GM12801 (cell line): ENCODE results near the gene GOLGA6L1.
"Not testable (repeated sequence)": the region's sequence is repeated elsewhere in the genome, so short reads cannot be mapped to it uniquely, and the experiment has no call there.

ENCODE experiments used
- CTCF ChIP-seq: IDR thresholded peaks from one replicate; pipeline ENCODE4 v1.5.1; 2011; ENCODE audit warnings: control low read depth; ENCODE audit not compliant: insufficient read length; ENCODE audit errors: extremely low read depth

Gene GOLGA6L1

GRCh38 chr15:23136722-23137121, at the start of gene GOLGA6L1:
Gene GOLGA6L1 (minus strand): TSS chr15:23136822. CDS start chr15:23136731, 91 bp downstream.
- not testable (repeated sequence) for TF ChIP-seq CTCF

GRCh38 chr15:23118208-23118607, 18.4 kb downstream of the GOLGA6L1 start:
- no peak for TF ChIP-seq CTCF

- no peak for TF ChIP-seq CTCF
These were observed 40.8 kb downstream of the GOLGA6L1 start for GRCh38 chr15:23095796-23096195.

GRCh38 chr15:23083115-23083514, 53.5 kb downstream of the GOLGA6L1 start:
- no peak for TF ChIP-seq CTCF

- TF ChIP-seq CTCF: no peak
These were observed 55.4 kb downstream of the GOLGA6L1 start for GRCh38 chr15:23081271-23081670.

DNA sequence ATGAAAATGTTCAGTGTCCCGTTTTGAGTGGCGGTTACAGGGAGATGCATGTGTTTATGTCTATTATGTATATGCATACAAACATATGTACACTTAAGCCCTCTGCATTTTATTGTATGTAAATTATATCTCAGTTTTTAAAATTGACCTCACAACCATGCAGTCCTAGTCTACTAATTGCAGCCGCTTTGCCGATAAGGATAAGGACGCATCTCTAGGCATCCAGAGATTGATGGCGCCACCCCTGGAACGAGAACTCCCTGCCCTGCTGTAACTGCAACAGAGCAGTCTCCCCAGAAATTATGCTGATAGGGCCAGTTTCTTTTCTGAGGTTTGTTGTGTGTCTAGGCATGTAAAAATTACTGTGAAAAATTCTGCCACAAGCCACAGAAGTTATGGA, 56.9 kb downstream of the GOLGA6L1 start:
- TF ChIP-seq CTCF: no peak
